Tibial nerve (tissue), 4 donors: Measurements from ENCODE around the gene CCL17. TPM values are rescaled to one million over a fixed set of nuclear protein-coding genes. Genes with fewer than 3 reads are reported as not detected.

ENCODE experiments used
- DNase-seq, 2 donors: peaks; one replicate each; pipeline ENCODE4 v3.0.0-alpha.2; 2019; ENCODE audit warnings: low spot score in 2 of 2
- H3K27ac ChIP-seq, 4 donors: fragments of 200-600 bp; sonication (generic) in 3 of 4; one replicate each; pipeline ENCODE4 v1.5.1; 2017 to 2019; ENCODE audit warnings: mild to moderate bottlenecking in 1 of 4
- H3K27me3 ChIP-seq, 2 donors: fragments of 200-600 bp; sonication (generic) in 1 of 2; one replicate each; pipeline versions ENCODE4 v1.5.1 to v1.6.0; 2017 to 2019
- H3K36me3 ChIP-seq, 3 donors: fragments of 200-600 bp; sonication (generic); one replicate each; pipeline ENCODE4 v1.5.1; 2018 to 2019
- H3K4me1 ChIP-seq, 4 donors: fragments of 200-600 bp; sonication (generic) in 3 of 4; one replicate each; pipeline ENCODE4 v1.5.1; 2017 to 2019
- H3K4me3 ChIP-seq, 4 donors: fragments of 200-600 bp; sonication (generic) in 3 of 4; one replicate each; pipeline ENCODE4 v1.5.1; 2017 to 2019; ENCODE audit warnings: mild to moderate bottlenecking in 1 of 4, moderate library complexity in 1 of 4
- H3K9me3 ChIP-seq, 4 donors: fragments of 200-600 bp; sonication (generic) in 3 of 4; one replicate each; pipeline ENCODE4 v1.5.1; 2017 to 2019
- EP300 ChIP-seq, 2 donors: sonication (generic); formaldehyde crosslinking; IDR thresholded peaks; one replicate each; pipeline ENCODE4 v1.6.1; 2017; ENCODE audit warnings: antibody characterized with exemption in 2 of 2, mild to moderate bottlenecking in 1 of 2
- POLR2A ChIP-seq, 2 donors: fragments of 450-650 bp; IDR thresholded peaks; one replicate each; pipeline ENCODE4 v1.6.1; 2017; ENCODE audit warnings: antibody characterized with exemption in 2 of 2, mild to moderate bottlenecking in 2 of 2, moderate library complexity in 2 of 2
- WGBS, 2 donors: methylation state at CpG; one replicate each; pipeline ENCODE4 v1.1.5; 2018; 5-methylcytosine and 5-hydroxymethylcytosine counted together
- total RNA-seq, 4 donors: library from RNA; depleted of rRNA; stranded (reverse); fragments of >200 nt; gene quantifications; one replicate each; pipeline ENCODE4 v1.1.0, GENCODE V29; 2016
- TF ChIP-seq, protein P1 (sequence below), 5 experiments: fragments of 200-600 bp in 3 of 5; fragments of 450-650 bp in 2 of 5; sonication (generic) in 3 of 5; IDR thresholded peaks; one replicate each; pipeline ENCODE4 v1.5.1; 2016 to 2019; ENCODE audit warnings: antibody characterized with exemption in 5 of 5, mild to moderate bottlenecking in 3 of 5, moderate library complexity in 2 of 5

CCL17 gene
- total RNA-seq, 4 donors from 2014 or later, result not detected

DNA sequence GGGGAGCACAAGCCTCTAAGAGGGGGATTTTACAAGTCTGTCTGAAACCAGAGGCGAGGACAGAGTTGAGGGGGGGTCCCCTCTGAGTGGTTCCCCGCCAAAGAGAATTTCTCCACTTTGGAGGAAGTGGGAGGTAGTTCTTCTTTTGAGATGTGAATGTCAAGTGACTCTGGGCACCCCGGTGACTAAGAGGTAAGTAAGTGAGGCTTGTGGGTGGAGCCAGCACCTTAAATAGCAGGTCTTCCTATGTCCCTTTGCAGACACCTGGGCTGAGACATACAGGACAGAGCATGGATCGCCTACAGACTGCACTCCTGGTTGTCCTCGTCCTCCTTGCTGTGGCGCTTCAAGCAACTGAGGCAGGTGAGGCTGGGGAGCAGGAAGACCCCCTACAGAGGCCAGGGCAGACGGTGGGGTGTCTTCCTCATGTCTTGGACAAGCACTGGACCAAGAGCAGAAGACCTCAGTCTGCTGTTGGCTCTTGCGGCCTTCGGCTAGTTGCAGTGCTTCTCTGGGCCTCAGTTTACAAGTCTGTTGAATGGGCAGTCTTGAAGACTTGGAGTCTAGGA lies 46.0 kb upstream of the CCL17 start, which contains the start of gene CCL22:
Gene CCL22 (plus strand): TSS at position 257 of the 569 bp plus-strand sequence. CDS start 34 bp downstream, at position 291.
- DNase-seq, result no peak
- WGBS, 2 donors, result 75 to 88% methylated on average over 7 to 9 of the region's 9 CpGs
- no peak within 1 kb of the TSS for H3K4me3 ChIP-seq
- no peaks in the 10 kb centered on the region for H3K9me3 ChIP-seq
- TF ChIP-seq POLR2A (IDR thresholded peaks at IDR 0.05) (no peak), EP300 (IDR thresholded peaks at IDR 0.05) (no peak)
- TF ChIP-seq, protein P1, sequence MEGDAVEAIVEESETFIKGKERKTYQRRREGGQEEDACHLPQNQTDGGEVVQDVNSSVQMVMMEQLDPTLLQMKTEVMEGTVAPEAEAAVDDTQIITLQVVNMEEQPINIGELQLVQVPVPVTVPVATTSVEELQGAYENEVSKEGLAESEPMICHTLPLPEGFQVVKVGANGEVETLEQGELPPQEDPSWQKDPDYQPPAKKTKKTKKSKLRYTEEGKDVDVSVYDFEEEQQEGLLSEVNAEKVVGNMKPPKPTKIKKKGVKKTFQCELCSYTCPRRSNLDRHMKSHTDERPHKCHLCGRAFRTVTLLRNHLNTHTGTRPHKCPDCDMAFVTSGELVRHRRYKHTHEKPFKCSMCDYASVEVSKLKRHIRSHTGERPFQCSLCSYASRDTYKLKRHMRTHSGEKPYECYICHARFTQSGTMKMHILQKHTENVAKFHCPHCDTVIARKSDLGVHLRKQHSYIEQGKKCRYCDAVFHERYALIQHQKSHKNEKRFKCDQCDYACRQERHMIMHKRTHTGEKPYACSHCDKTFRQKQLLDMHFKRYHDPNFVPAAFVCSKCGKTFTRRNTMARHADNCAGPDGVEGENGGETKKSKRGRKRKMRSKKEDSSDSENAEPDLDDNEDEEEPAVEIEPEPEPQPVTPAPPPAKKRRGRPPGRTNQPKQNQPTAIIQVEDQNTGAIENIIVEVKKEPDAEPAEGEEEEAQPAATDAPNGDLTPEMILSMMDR (IDR thresholded peaks at IDR 0.05), result no peak
- H3K4me1 ChIP-seq, result peaks cover 0 to 4% (median 0%) of the 10 kb centered on the region in 4 donors
- no peaks in the 10 kb centered on the region for H3K27me3 ChIP-seq
- no peaks in the 10 kb centered on the region for H3K36me3 ChIP-seq
- no peak within 1 kb of the TSS for H3K27ac ChIP-seq

DNA sequence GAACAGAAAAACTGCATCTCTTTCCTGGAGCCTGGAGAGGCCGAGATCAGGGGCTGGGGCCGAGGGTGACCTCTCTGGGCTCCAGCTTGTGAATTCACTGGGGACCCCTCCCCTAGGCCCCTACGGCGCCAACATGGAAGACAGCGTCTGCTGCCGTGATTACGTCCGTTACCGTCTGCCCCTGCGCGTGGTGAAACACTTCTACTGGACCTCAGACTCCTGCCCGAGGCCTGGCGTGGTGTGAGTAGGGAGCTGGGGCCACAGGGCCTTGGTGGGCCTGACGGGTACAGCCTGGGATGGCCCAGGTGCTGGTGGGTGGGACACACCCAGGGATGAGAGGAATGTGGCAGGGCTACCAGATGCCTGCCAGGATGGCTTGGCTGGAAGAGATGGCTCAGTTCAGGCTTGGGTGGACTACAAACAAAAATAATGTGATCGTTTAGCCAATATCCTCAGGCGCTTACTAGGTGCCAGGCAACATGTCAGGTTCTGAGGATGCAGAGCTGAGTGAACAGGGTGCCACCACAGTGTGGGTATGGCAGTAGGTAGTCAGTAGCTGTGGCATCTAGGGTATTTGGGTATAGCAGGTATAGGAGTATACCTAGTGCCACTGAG lies 44.1 kb upstream of the CCL17 start:
- Histone ChIP-seq H3K4me3 (no peak overlapping the region), H3K9me3 (no peaks in the 10 kb centered on the region), H3K36me3 (no peaks in the 10 kb centered on the region), H3K4me1 (peaks cover 0 to 4% (median 0%) of the 10 kb centered on the region in 4 donors), H3K27ac (no peak overlapping the region), H3K27me3 (no peaks in the 10 kb centered on the region)
- no peak for DNase-seq
- TF ChIP-seq, protein P1 (IDR thresholded peaks at IDR 0.05), result no peak
- TF ChIP-seq EP300 (IDR thresholded peaks at IDR 0.05), result no peak
- no peak for TF ChIP-seq POLR2A (IDR thresholded peaks at IDR 0.05)
- WGBS, 2 donors, result 93 to 96% methylated on average over 14 to 16 of the region's 16 CpGs

DNA sequence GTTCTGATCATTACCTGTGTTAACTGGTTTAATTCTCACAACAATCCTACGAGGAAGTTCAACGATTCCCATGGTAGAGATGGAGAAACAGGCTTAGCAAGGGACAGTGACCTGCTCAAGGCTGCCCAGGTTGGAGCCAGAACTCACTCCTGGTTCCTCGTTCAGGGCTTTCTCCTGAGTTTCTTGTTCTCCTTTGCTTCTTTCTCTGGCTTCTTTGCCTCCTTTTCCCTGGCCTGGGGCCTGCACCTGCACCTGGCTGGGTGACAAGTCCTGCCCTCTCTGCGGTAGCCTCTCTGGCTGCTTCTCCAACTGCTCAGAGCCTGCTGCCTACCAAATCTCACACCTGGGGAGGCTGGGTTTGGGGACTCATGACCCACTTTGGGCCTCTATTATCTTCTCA lies 43.2 kb upstream of the CCL17 start:
- Histone ChIP-seq H3K4me1 (peaks cover 0 to 4% (median 0%) of the 10 kb centered on the region in 4 donors), H3K4me3 (no peak overlapping the region), H3K27me3 (no peaks in the 10 kb centered on the region), H3K9me3 (no peaks in the 10 kb centered on the region), H3K36me3 (no peaks in the 10 kb centered on the region), H3K27ac (no peak overlapping the region)
- DNase-seq, result no peak
- TF ChIP-seq, protein P1 (IDR thresholded peaks at IDR 0.05), result no peak
- no peak for TF ChIP-seq POLR2A (IDR thresholded peaks at IDR 0.05)
- no peak for TF ChIP-seq EP300 (IDR thresholded peaks at IDR 0.05)
- WGBS, 2 donors, result 81 to 82% methylated on average over 4 of the region's 4 CpGs

DNA sequence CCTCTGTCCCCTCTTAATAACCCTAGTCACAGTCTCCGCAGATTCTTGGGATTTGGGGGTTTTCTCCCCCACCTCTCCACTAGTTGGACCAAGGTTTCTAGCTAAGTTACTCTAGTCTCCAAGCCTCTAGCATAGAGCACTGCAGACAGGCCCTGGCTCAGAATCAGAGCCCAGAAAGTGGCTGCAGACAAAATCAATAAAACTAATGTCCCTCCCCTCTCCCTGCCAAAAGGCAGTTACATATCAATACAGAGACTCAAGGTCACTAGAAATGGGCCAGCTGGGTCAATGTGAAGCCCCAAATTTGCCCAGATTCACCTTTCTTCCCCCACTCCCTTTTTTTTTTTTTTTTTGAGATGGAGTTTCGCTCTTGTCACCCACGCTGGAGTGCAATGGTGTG lies 40.4 kb upstream of the CCL17 start:
- Histone ChIP-seq H3K4me1 (no peaks in the 10 kb centered on the region), H3K9me3 (no peaks in the 10 kb centered on the region), H3K27ac (no peak overlapping the region), H3K27me3 (no peaks in the 10 kb centered on the region), H3K36me3 (no peaks in the 10 kb centered on the region), H3K4me3 (no peak overlapping the region)
- no peak for DNase-seq
- 89 to 92% methylated on average over 3 of the region's 3 CpGs for WGBS, 2 donors
- TF ChIP-seq POLR2A (IDR thresholded peaks at IDR 0.05), result no peak
- TF ChIP-seq, protein P1 (IDR thresholded peaks at IDR 0.05), result no peak
- no peak for TF ChIP-seq EP300 (IDR thresholded peaks at IDR 0.05)

DNA sequence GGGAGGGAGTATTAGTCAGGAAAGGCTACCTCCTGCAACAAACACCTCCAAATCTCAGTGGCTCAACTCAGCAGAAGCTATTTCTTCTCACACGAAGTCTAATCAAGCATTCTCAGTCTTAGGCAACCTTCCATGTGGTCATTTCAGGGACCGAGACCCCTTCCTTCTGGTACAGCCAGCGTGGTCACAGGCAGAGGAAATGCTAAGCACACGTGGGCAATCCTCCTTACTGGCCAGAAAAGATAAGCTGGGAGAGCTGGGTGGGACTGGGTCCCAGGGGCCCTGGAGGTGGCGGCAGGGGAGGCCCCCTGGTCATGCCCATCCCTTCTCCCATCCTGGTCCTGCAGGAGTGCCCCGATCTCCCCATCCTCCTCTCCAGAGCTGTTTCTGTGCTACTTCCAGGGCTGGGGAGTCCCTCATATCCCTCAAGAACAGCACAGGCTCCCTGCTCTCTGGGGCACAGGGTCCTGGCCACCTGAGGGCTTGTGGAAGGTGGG lies 38.0 kb upstream of the CCL17 start:
- Histone ChIP-seq H3K27me3 (no peaks in the 10 kb centered on the region), H3K27ac (no peak overlapping the region), H3K4me1 (peaks cover 0 to 4% (median 0%) of the 10 kb centered on the region in 4 donors), H3K9me3 (no peaks in the 10 kb centered on the region), H3K4me3 (no peak overlapping the region), H3K36me3 (no peaks in the 10 kb centered on the region)
- WGBS, 2 donors, result 57 to 59% methylated on average over 6 of the region's 6 CpGs
- TF ChIP-seq EP300 (IDR thresholded peaks at IDR 0.05), result no peak
- no peak for DNase-seq
